Measurements from ENCODE around the gene COL25A1. TPM values are rescaled to one million over a fixed set of nuclear protein-coding genes. Genes with fewer than 3 reads are reported as not detected.

Gene COL25A1
- total RNA-seq, 1 donor from 2014 or later: 10.4 TPM

DNA sequence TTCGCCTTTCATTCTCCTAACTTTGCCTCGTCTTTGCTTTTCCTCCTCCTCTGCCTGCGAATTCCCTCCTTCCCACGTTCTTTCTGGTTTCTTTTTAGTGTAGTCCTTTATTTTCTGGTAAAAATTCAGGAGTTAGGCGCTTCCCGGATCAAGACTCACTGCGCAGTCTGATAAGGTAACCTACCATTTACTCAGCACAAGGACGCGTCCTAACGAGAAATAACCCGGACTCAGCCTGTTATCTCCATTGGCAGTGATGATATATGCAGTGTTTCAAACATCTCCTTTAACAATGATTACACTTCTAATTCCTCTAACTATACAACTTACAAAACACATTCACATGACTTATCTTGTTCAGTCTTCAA lies 539.2 kb downstream of the COL25A1 start:
- Histone ChIP-seq H3K9me3 (ENCODE audit: insufficient read depth, low read depth, low read length) (no peaks in the 10 kb centered on the region), H2AFZ (ENCODE audit: low read depth, low read length) (peak overlapping the region; percentile 97), H3K4me3 (ENCODE audit: insufficient read depth, low read depth, low read length) (peak overlapping the region; percentile 61), H3K79me2 (ENCODE audit: insufficient read depth, low read length) (no peaks in the 10 kb centered on the region), H3K4me2 (ENCODE audit: low read length) (peak overlapping the region; percentile 99), H3K36me3 (ENCODE audit: insufficient read depth, low read length) (no peaks in the 10 kb centered on the region), H3K4me1 (ENCODE audit: insufficient read depth, low read length) (peaks cover 7% of the 10 kb centered on the region), H3K27me3 (ENCODE audit: insufficient read depth, low read length) (peaks cover 25% of the 10 kb centered on the region), H3K9ac (ENCODE audit: low read length) (peak overlapping the region; percentile 31), H3K27ac (ENCODE audit: low read depth, low read length) (no peak overlapping the region), H4K20me1 (ENCODE audit: insufficient read depth, low read length) (no peaks in the 10 kb centered on the region)
- Mint-ChIP-seq H3K27me3 (ENCODE audit: low read depth, unreplicated experiment) (peaks cover 25% of the 10 kb centered on the region), H3K4me1 (ENCODE audit: low read depth, unreplicated experiment) (no peaks in the 10 kb centered on the region), H3K4me3 (ENCODE audit: unreplicated experiment) (peak overlapping the region; percentile 87), H3K27ac (ENCODE audit: unreplicated experiment) (no peak overlapping the region), H3K36me3 (ENCODE audit: low read depth, unreplicated experiment) (no peaks in the 10 kb centered on the region), H3K9me3 (ENCODE audit: unreplicated experiment) (no peaks in the 10 kb centered on the region)
- FAIRE-seq (no peak), DNase-seq (ENCODE audit: low read depth) (no peak)
- TF ChIP-seq CTCF (IDR thresholded peaks at IDR 0.05; ENCODE audit: insufficient read depth, low read depth, low read length): no peak
- TF ChIP-seq EZH2 (IDR thresholded peaks at IDR 0.05; ENCODE audit: insufficient read depth, low read length): no peak

GRCh38 chr4:108762559-108763225 lies 539.8 kb downstream of the COL25A1 start, which contains the start of gene ETNPPL:
TSS of gene ETNPPL (minus strand) at chr4:108763053. CDS start at chr4:108762898, 155 bp downstream.
- peak within 1 kb of the TSS; percentile 97 for H2AFZ ChIP-seq (ENCODE audit: low read depth, low read length)
- H3K4me3 ChIP-seq (ENCODE audit: insufficient read depth, low read depth, low read length): peak within 1 kb of the TSS; percentile 61
- H4K20me1 ChIP-seq (ENCODE audit: insufficient read depth, low read length): no peaks in the 10 kb centered on the region
- H3K9me3 ChIP-seq (ENCODE audit: insufficient read depth, low read depth, low read length): no peaks in the 10 kb centered on the region
- no peak within 1 kb of the TSS for H3K27ac ChIP-seq (ENCODE audit: low read depth, low read length)
- Mint-ChIP-seq H3K27me3 (ENCODE audit: low read depth, unreplicated experiment) (peaks cover 25% of the 10 kb centered on the region), H3K4me1 (ENCODE audit: low read depth, unreplicated experiment) (no peaks in the 10 kb centered on the region), H3K27ac (ENCODE audit: unreplicated experiment) (peak within 1 kb of the TSS; percentile 34), H3K9me3 (ENCODE audit: unreplicated experiment) (no peaks in the 10 kb centered on the region), H3K36me3 (ENCODE audit: low read depth, unreplicated experiment) (no peaks in the 10 kb centered on the region), H3K4me3 (ENCODE audit: unreplicated experiment) (peak within 1 kb of the TSS; percentile 87)
- H3K4me2 ChIP-seq (ENCODE audit: low read length): peak within 1 kb of the TSS; percentile 99
- peak; percentile 61 for TF ChIP-seq EZH2 (IDR thresholded peaks at IDR 0.05; ENCODE audit: insufficient read depth, low read length)
- no peak for TF ChIP-seq CTCF (IDR thresholded peaks at IDR 0.05; ENCODE audit: insufficient read depth, low read depth, low read length)
- H3K4me1 ChIP-seq (ENCODE audit: insufficient read depth, low read length): peaks cover 7% of the 10 kb centered on the region
- H3K9ac ChIP-seq (ENCODE audit: low read length): peak within 1 kb of the TSS; percentile 31
- H3K79me2 ChIP-seq (ENCODE audit: insufficient read depth, low read length): no peaks in the 10 kb centered on the region
- H3K36me3 ChIP-seq (ENCODE audit: insufficient read depth, low read length): no peaks in the 10 kb centered on the region
- H3K27me3 ChIP-seq (ENCODE audit: insufficient read depth, low read length): peaks cover 25% of the 10 kb centered on the region
- no peak for DNase-seq (ENCODE audit: low read depth)
- FAIRE-seq: no peak

Other genes starting within 250 kb of the COL25A1 start
- gene SEC24B, start 131.2 kb upstream of the COL25A1 start, total RNA-seq: 41.5 and 41.9 TPM in 2 replicates

All from astrocyte (in vitro differentiated cells and primary cell).